Loucy (cell line): Measurements from ENCODE around the gene CACNA2D1.

Experiments
- CTCF ChIP-seq: fragments of 200-600 bp; sonication (generic); conservative IDR thresholded peaks from 2 replicates; pipeline ENCODE4 v1.5.1; 2014; ENCODE audit warnings: mild to moderate bottlenecking, antibody characterized with exemption, low read length
- EZH2phosphoT487 ChIP-seq: fragments of 200-600 bp; IDR thresholded peaks from 2 replicates; pipeline ENCODE4 v1.6.1; 2018; ENCODE audit warnings: antibody characterized with exemption, mild to moderate bottlenecking, moderate library complexity, borderline replicate concordance

- TF ChIP-seq CTCF = no peak
- TF ChIP-seq EZH2phosphoT487 = no peak
Observed at GRCh38 chr7:82318786-82319185, 124.8 kb downstream of the CACNA2D1 start.
